ENCODE results near the gene BRPF1. TPM values are rescaled to one million over a fixed set of nuclear protein-coding genes. Genes with fewer than 3 reads are reported as not detected.

The BRPF1 gene
- polyA plus RNA-seq, 1 of the 3 experiments (the other 2 are of a cell fraction) = 13.0 TPM

GRCh38 chr3:9701711-9702110 is 29.8 kb upstream of the BRPF1 start (continued):
- no peak for TF ChIP-seq POLR2AphosphoS5 (IDR thresholded peaks at IDR 0.05; ENCODE audit: low read depth, low read length)
- TF ChIP-seq NRF1 (IDR thresholded peaks at IDR 0.05; ENCODE audit: low read depth, low read length) = no peak
- no peak for TF ChIP-seq FOXM1 (IDR thresholded peaks at IDR 0.05; ENCODE audit: low read depth)

GRCh38 chr3:9703240-9703639 is 28.3 kb upstream of the BRPF1 start:
- POLR2A ChIA-PET = interaction anchor here (0.7 kb wide), 1 partner anchor 46 kb away, joined by 3 read pairs; the partner anchor contains the start of gene OGG1
- TF ChIP-seq REST (IDR thresholded peaks at IDR 0.05; ENCODE audit: low read depth, low read length) (0 out of 2 replicates have a peak, but pooled peaks have one; percentile 3), FOXJ3 (CRISPR knock-in tag; IDR thresholded peaks at IDR 0.05) (no peak), USF2 (IDR thresholded peaks at IDR 0.05; ENCODE audit: borderline replicate concordance, low read depth, low read length) (no peak)
- no peak overlapping the region for H2AFZ ChIP-seq (ENCODE audit: low read depth)
- peaks cover 0 to 13% of the 10 kb centered on the region in 2 experiments; a peak in 1 of 4 replicates for H3K4me1 ChIP-seq (ENCODE audit: control insufficient read depth in 1 of 2, insufficient read depth in 2 of 2, low read depth in 1 of 2, low read length in 1 of 2)
- DNase-seq = no peak
- no peaks in the 10 kb centered on the region for H3K27me3 ChIP-seq (ENCODE audit: insufficient read depth)
- H3K36me3 ChIP-seq (replicated peaks in 1 of 2; ENCODE audit: control insufficient read depth in 1 of 2, insufficient read depth in 2 of 2, low read length in 1 of 2) = peaks cover 0 to 11% of the 10 kb centered on the region in 2 experiments
- CTCF ChIA-PET = no interaction called here
- 98% methylated on average over 4 of the region's 4 CpGs for WGBS (ENCODE audit: low lambda C conversion rate)
- H4K20me1 ChIP-seq (ENCODE audit: insufficient read depth) = no peaks in the 10 kb centered on the region
- no peak overlapping the region for H3K4me2 ChIP-seq
- no peaks in the 10 kb centered on the region for H3K9me3 ChIP-seq
- H3K79me2 ChIP-seq (ENCODE audit: insufficient read depth) = no peaks in the 10 kb centered on the region
- H3K27ac ChIP-seq (ENCODE audit: low read depth in 2 of 2, low read length in 1 of 2) = no peak overlapping the region
- H3K4me3 ChIP-seq (ENCODE audit: low read depth in 2 of 2, low read length in 1 of 2) = no peak overlapping the region; a peak in 1 of 4 replicates
- no peaks in the 10 kb centered on the region for H3F3A ChIP-seq (replicated peaks; ENCODE audit: insufficient read depth)
- H3K9ac ChIP-seq = no peak overlapping the region
- no peaks in the 10 kb centered on the region for H3K9me2 ChIP-seq

GRCh38 chr3:9703736-9704346 is 27.7 kb upstream of the BRPF1 start, which contains the start of gene CPNE9:
TSS of gene CPNE9 (plus strand) at chr3:9703833. CDS start at chr3:9703997, 164 bp downstream.
- Histone ChIP-seq H3K27me3 (ENCODE audit: insufficient read depth) (no peaks in the 10 kb centered on the region), H3K36me3 (replicated peaks in 1 of 2; ENCODE audit: control insufficient read depth in 1 of 2, insufficient read depth in 2 of 2, low read length in 1 of 2) (peaks cover 0 to 9% of the 10 kb centered on the region in 2 experiments), H4K20me1 (ENCODE audit: insufficient read depth) (no peaks in the 10 kb centered on the region), H3K27ac (ENCODE audit: low read depth in 2 of 2, low read length in 1 of 2) (no peak within 1 kb of the TSS), H3K9me2 (no peaks in the 10 kb centered on the region), H3K4me2 (peak within 1 kb of the TSS; percentile 78), H2AFZ (ENCODE audit: low read depth) (no peak within 1 kb of the TSS), H3K9me3 (no peaks in the 10 kb centered on the region), H3F3A (replicated peaks; ENCODE audit: insufficient read depth) (no peaks in the 10 kb centered on the region), H3K4me1 (ENCODE audit: control insufficient read depth in 1 of 2, insufficient read depth in 2 of 2, low read depth in 1 of 2, low read length in 1 of 2) (peaks cover 0 to 13% of the 10 kb centered on the region in 2 experiments; a peak in 1 of 4 replicates), H3K4me3 (ENCODE audit: low read depth in 2 of 2, low read length in 1 of 2) (peak within 1 kb of the TSS; percentile 43 to 52; a peak in 3 of 4 replicates), H3K79me2 (ENCODE audit: insufficient read depth) (no peaks in the 10 kb centered on the region), H3K9ac (no peak within 1 kb of the TSS)
- ChIA-PET CTCF (interaction anchor here (0.6 kb wide), 1 partner anchor 12 kb away, joined by 3 read pairs; no protein-coding TSS in a partner anchor), POLR2A (interaction anchor here (0.5 kb wide), 1 partner anchor 58 kb away, joined by 3 read pairs; no protein-coding TSS in a partner anchor)
- TF ChIP-seq SIN3A (IDR thresholded peaks at IDR 0.05; ENCODE audit: borderline replicate concordance, low read depth, low read length) = no peak
- peak; percentile 72 for TF ChIP-seq MXI1 (IDR thresholded peaks at IDR 0.05; ENCODE audit: low read depth, low read length)
- 0 out of 2 replicates have a peak, but pooled peaks have one; percentile 1 for TF ChIP-seq REST (IDR thresholded peaks at IDR 0.05; ENCODE audit: low read depth, low read length)
- DNase-seq = peak; percentile 87
- WGBS (ENCODE audit: low lambda C conversion rate) = 12% methylated on average over 10 of the region's 56 CpGs
